Measurements from ENCODE around the gene CHRNA10.

The CHRNA10 gene

DNA sequence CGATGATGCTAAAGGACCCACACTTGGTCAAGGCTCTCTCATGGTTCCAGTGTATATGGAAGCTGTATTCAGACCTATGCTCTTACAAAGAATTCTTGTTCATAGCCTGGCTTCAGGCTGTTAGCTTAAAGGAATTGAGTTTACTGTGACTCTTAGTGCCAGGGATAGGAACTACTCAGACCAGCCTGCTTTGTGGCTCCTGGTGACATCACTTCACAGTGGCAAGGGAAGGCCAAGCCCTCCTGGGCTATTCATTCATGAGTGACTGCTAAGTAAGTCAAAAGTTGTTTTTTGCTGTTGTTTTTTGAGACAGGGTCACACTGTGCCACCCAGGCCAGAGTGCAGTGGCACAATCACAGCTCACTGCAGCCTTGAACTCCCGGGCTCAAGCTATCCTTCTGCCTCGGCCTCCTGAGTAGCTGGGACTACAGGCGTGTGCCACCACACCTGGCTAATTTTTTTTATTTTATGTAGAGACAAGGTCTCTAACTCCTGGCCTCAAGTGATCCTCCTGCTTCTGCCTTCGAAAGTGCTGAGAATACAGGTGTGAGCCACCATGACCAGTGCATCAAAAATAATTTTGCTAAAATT, 39.0 kb downstream of the CHRNA10 start:
- TF ChIP-seq POLR2A (IDR thresholded peaks at IDR 0.05; ENCODE audit: low read depth, low read length) = no peak
- DNase-seq (ENCODE audit: insufficient read length, low spot score) (no peak), FAIRE-seq (no peak)

DNA sequence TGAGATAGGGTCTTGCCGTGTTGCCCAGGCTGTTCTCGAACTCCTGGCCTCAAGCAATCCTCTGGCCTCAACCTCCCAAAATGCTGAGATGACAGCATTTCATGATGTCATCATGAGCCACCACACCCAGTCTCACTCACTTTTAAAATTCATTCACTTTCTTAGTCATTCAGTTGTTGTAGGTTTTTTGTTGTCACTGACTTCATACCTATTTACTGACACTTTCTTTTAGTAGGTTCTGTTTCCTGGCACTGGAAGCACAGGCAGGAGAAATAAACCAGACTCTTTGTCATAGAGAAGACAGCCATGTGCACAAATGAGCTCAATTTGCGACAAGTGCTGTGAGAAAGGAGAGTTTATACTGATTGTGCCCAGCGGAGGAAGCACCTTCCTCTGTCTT, 39.9 kb downstream of the CHRNA10 start:
- TF ChIP-seq POLR2A (IDR thresholded peaks at IDR 0.05; ENCODE audit: low read depth, low read length) = no peak
- DNase-seq (ENCODE audit: insufficient read length, low spot score) (no peak), FAIRE-seq (no peak)

DNA sequence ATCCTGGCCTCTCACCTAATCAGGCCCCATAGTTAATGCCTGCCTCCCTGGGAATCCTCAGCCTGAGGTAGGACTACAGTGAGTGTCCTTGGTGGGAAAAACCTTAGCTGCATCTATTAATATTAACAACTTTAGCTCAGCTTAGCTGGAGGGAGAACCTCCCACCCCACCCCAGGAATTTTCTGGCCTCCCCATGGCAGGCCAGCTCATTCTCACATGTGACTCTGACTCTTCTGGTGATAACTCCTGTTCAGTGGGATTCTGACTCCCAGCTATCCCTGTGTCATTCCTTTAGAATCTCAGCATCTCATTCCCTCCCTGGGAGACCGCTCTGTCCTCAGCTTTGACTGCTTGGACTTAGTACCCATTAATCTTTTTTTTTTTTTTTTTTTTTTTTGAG, 43.9 kb downstream of the CHRNA10 start:
- no peak for FAIRE-seq
- no peak for TF ChIP-seq POLR2A (IDR thresholded peaks at IDR 0.05; ENCODE audit: low read depth, low read length)
- peak; percentile 76 for DNase-seq (ENCODE audit: insufficient read length, low spot score)

DNA sequence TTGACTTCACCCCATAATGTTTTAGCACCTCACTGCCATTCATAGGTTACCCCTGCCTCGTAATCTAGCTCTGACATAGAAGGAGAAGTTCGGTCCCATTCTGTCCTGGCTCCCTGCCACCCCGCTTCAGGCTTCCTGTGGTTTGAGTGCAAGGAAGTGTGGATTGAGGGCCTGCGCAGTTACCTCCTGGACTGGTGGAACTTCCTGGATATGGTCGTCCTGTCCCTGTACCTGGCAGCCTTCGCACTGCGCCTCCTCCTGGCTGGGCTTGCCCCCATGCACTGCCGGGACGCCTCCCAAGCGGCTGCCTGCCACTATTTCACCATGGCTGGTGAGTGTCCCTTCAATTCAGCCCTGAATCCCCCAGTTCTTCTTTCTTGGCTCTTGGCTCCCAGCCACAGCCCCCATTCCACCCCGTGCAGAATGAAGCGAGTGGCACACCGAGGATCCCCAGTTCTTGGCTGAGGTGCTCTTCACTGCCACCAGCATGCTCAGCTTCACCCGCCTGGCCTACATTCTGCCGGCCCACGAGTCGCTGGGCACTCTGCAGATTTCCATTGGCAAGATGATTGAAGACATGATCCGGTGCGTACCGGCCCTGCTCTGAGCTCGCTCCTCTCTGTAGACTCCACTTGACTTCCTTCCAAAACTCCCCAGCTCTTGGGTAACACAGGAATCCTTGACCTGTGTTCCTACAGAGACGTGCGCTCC, 44.8 kb downstream of the CHRNA10 start:
- no peak for TF ChIP-seq POLR2A (IDR thresholded peaks at IDR 0.05; ENCODE audit: low read depth, low read length)
- no peak for FAIRE-seq
- DNase-seq (ENCODE audit: insufficient read length, low spot score) = no peak

DNA sequence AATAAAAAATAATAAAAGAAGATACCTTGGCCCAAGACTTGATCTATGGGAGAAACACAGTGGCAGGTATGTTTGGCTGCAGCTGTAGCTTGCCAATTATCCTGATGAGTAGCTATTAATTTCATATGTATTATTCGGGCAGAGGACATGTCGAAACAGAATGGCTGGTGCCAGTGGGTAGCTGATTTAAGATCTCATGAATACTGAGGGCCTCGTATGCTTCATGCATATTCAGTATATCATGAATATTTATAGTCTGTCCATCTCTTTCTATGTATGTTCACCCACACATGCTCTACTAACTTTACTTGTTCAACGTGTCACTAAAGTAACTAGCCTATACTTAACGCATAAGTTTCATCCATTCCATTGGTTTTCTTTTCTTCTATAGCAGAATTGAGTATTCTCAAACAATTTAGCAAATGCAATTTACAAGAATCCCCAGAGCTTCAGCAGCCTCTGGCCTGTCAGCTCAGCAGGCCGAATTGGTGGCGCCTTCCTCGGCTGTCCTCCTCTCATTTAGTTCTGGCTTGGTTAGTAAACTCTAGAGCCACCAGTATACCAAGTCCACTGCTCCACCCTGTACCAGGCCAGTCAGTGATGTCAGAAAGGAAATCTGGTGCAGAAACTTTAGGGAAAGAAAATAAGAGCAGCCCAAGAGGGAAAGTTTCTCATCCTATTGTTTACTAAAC, 47.3 kb downstream of the CHRNA10 start:
- DNase-seq (ENCODE audit: insufficient read length, low spot score) (no peak), FAIRE-seq (no peak)
- TF ChIP-seq POLR2A (IDR thresholded peaks at IDR 0.05; ENCODE audit: low read depth, low read length) = no peak

DNA sequence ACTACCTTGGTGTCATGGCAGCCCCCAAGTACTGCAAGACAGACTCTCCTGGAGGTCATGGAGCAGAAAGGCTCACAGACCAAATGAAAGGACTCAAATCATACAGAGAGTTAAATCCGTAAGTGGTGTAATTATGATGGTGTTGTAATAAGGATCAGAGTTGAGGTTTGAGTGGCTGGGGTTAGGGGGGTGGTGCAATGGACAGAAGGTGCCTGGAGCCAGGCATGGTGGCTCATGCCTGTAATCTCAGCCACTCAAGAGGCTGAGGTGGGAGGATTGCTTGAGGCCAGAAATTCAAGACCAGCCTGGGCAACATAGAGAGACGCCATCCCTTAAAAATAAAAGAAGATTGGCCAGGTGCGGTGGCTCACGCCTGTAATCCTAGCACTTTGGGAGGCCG, 48.1 kb downstream of the CHRNA10 start:
- DNase-seq (ENCODE audit: insufficient read length, low spot score) (no peak), FAIRE-seq (no peak)
- no peak for TF ChIP-seq POLR2A (IDR thresholded peaks at IDR 0.05; ENCODE audit: low read depth, low read length)

DNA sequence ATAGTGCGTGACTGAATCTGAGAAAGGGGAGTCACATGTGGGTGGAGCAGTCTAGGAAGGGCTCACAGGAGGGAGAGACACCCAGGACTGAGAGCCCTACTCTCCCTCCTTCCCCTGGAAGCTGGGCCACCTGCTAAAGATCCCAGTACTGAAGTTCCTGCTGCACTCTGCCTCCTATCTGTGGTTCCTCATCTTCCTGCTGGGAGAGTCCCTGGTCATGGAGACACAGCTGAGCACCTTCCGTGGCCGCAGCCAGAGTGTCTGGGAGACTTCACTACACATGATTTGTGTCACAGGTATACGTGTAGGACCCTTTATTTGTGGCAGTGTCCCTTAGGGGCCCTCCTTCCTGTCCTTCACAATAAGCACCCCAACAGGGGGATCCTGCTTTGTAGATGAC, 48.7 kb downstream of the CHRNA10 start:
- DNase-seq (ENCODE audit: insufficient read length, low spot score) (no peak), FAIRE-seq (no peak)
- no peak for TF ChIP-seq POLR2A (IDR thresholded peaks at IDR 0.05; ENCODE audit: low read depth, low read length)

DNA sequence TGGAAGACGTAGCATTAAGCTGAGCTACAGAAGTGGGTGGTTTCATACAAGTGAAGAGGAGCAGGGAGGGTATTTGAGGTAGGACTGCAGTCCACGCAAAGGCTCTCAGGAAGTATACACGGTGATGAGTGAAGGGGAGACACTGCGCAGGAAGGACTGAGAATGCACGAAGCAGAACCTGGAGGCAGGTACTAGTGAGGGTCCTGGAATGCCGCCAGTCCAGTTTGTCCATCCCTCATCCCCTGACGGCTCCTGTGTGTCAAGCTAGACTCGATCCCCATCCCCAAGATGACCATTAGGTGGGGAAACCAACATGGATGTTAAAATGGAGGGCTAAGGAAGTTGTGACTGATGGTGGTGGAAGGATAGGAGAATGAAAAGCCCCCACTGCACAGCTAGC, 53.2 kb downstream of the CHRNA10 start:
- TF ChIP-seq POLR2A (IDR thresholded peaks at IDR 0.05; ENCODE audit: low read depth, low read length) = no peak
- DNase-seq (ENCODE audit: insufficient read length, low spot score) (no peak), FAIRE-seq (no peak)

DNA sequence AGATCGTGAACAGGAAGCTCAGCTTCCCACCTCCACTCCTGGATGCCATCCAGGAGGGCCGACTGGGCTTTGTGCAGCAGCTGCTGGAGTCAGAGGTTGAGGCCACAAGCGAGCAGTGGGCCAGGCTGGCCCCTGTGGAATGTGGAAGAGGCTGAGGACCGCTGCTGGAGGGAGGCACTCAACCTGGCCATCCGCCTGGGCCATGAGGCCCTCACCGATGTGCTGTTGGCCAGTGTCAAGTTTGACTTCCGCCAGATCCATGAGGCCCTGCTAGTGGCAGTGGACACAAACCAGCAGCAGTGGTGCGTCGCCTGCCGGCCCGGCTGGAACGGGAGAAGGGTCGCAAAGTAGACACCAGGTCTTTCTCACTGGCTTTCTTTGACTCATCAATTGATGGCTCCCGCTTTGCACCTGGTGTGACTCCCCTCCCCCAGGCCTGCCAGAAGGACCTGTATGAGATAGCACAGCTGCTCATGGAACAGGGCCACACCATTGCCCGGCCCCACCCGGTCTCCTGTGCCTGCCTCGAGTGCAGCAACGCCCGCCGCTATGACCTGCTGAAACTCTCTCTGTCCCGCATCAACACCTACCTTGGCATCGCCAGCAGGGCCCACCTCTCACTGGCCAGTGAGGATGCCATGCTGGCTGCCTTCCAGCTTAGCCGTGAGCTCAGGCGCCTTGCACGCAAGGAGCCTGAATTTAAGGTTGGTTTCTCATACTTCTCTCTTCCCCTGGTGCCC, 54.3 kb downstream of the CHRNA10 start:
- no peak for DNase-seq (ENCODE audit: insufficient read length, low spot score)
- no peak for FAIRE-seq
- TF ChIP-seq POLR2A (IDR thresholded peaks at IDR 0.05; ENCODE audit: low read depth, low read length) = no peak

DNA sequence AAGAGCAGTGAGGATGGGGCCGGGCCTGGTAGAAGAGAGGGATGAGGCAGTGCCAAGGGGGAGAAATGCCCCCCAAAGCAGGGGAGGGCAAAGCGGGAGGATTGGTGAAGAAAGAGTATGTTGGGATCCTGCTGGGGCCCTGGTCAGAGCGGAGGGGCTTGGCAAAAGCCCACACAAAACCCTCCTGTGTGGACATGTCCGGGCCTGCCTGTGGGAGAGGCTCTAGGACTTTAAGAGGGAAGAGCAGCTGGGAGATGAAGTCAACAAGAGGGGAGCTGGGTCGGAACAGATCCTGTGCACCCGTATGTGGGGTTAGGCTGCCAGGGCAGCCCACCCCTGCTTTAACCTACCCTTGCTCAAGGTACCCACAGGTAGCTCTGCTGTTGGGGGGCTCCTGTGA, 55.2 kb downstream of the CHRNA10 start:
- TF ChIP-seq POLR2A (IDR thresholded peaks at IDR 0.05; ENCODE audit: low read depth, low read length) = no peak
- DNase-seq (ENCODE audit: insufficient read length, low spot score) = no peak

More for the DNA sequence above, 55.2 kb downstream of the CHRNA10 start:
- FAIRE-seq = no peak

Data from H54 (cell line).